ENCODE results near the gene TNFRSF9. TPM values are rescaled to one million over a fixed set of nuclear protein-coding genes. Genes with fewer than 3 reads are reported as not detected.
A peak's percentile ranks its signal among the peaks of the same experiment; 100 is the strongest.

Gene TNFRSF9
- total and polyA plus RNA-seq, 9 of the 15 experiments (the other 6 are each of a cell fraction or from before 2014, with no cell fraction given), result 0.04 to 0.29 (median 0.08) TPM; not detected in 1

DNA sequence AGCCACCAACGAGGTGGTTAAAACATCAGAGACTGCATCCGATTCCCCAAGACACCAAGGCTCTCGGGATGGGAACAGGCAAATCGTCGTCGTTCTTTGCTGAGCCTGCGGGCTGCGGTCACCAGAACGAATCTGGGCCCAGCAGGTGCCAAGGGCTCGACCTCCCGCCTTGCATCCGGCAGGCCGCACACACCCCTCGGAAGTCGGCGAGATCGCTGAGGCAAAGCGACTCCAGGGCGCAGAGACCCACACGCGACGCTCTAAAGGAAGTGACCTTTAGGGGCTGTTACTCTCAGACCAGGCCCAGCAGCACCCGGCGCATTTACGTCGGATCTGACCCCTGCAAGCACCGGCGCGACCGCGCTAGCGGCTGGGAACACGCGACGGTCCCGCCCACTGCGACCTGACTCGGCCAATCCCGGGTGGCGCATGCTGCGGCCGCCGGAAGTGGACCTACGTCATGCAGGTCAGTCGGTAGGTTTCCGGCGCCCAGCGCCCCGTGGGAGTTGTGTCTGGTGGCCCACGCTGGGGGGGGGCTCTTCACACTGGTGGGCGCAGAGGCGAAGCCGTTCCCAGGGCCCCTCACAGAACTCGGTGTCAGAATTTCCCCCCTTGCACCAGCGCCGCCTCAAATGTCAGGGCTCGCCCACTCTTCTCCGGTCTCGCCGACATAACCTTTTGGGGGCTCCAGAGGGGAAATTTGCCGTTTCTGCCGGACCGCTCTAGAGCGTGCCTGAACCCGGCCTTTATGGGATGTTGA, 13.4 kb upstream of the TNFRSF9 start (continued):
- TF ChIP-seq, protein P1, sequence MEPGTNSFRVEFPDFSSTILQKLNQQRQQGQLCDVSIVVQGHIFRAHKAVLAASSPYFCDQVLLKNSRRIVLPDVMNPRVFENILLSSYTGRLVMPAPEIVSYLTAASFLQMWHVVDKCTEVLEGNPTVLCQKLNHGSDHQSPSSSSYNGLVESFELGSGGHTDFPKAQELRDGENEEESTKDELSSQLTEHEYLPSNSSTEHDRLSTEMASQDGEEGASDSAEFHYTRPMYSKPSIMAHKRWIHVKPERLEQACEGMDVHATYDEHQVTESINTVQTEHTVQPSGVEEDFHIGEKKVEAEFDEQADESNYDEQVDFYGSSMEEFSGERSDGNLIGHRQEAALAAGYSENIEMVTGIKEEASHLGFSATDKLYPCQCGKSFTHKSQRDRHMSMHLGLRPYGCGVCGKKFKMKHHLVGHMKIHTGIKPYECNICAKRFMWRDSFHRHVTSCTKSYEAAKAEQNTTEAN (CRISPR knock-in tag; IDR thresholded peaks at IDR 0.05), result no peak
- TF ChIP-seq HIVEP1 (CRISPR knock-in tag; IDR thresholded peaks at IDR 0.05), result peak; percentile 21; the same call in 1 of the 2 replicates
- TF ChIP-seq ERF (CRISPR knock-in tag; IDR thresholded peaks at IDR 0.05), result peak; percentile 33; the same call in 1 of the 2 replicates
- peak; percentile 86 for TF ChIP-seq HMGN3 (IDR thresholded peaks at IDR 0.05; ENCODE audit: borderline replicate concordance, extremely low read depth, insufficient read length, low read depth, low read length)
- peak; percentile 42 to 64; a peak in 1 of 4 replicates for TF ChIP-seq TEAD1 (CRISPR knock-in tag; IDR thresholded peaks at IDR 0.05)
- TF ChIP-seq ARHGAP35 (IDR thresholded peaks at IDR 0.05; ENCODE audit: partially characterized antibody), result no peak
- TF ChIP-seq CAMTA2 (CRISPR knock-in tag; conservative IDR thresholded peaks at IDR 0.05), result no peak
- TF ChIP-seq, protein P2, sequence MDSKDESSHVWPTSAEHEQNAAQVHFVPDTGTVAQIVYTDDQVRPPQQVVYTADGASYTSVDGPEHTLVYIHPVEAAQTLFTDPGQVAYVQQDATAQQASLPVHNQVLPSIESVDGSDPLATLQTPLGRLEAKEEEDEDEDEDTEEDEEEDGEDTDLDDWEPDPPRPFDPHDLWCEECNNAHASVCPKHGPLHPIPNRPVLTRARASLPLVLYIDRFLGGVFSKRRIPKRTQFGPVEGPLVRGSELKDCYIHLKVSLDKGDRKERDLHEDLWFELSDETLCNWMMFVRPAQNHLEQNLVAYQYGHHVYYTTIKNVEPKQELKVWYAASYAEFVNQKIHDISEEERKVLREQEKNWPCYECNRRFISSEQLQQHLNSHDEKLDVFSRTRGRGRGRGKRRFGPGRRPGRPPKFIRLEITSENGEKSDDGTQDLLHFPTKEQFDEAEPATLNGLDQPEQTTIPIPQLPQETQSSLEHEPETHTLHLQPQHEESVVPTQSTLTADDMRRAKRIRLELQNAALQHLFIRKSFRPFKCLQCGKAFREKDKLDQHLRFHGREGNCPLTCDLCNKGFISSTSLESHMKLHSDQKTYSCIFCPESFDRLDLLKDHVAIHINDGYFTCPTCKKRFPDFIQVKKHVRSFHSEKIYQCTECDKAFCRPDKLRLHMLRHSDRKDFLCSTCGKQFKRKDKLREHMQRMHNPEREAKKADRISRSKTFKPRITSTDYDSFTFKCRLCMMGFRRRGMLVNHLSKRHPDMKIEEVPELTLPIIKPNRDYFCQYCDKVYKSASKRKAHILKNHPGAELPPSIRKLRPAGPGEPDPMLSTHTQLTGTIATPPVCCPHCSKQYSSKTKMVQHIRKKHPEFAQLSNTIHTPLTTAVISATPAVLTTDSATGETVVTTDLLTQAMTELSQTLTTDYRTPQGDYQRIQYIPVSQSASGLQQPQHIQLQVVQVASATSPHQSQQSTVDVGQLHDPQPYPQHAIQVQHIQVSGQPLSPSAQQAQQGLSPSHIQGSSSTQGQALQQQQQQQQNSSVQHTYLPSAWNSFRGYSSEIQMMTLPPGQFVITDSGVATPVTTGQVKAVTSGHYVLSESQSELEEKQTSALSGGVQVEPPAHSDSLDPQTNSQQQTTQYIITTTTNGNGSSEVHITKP (IDR thresholded peaks at IDR 0.05; ENCODE audit: partially characterized antibody), result peak; percentile 33
- TF ChIP-seq ELF2 (CRISPR knock-in tag; IDR thresholded peaks at IDR 0.05), result peak; percentile 62; the same call in 1 of the 2 replicates
- no peak for TF ChIP-seq EZH2 (IDR thresholded peaks at IDR 0.05; ENCODE audit: borderline replicate concordance, low read depth, low read length)
- peak; percentile 84; the same call in 1 of the 2 replicates for TF ChIP-seq RNF2 (IDR thresholded peaks at IDR 0.05)
- TF ChIP-seq CBX3 (IDR thresholded peaks at IDR 0.05; ENCODE audit: borderline replicate concordance in 1 of 2, low read length in 2 of 2), result peak; percentile 34 to 85
- TF ChIP-seq, protein P3, sequence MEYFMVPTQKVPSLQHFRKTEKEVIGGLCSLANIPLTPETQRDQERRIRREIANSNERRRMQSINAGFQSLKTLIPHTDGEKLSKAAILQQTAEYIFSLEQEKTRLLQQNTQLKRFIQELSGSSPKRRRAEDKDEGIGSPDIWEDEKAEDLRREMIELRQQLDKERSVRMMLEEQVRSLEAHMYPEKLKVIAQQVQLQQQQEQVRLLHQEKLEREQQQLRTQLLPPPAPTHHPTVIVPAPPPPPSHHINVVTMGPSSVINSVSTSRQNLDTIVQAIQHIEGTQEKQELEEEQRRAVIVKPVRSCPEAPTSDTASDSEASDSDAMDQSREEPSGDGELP (CRISPR knock-in tag; IDR thresholded peaks at IDR 0.05; ENCODE audit: borderline replicate concordance), result peak; percentile 91
- TF ChIP-seq ZNF583 (CRISPR knock-in tag; IDR thresholded peaks at IDR 0.05), result 0 out of 2 replicates have a peak, but pooled peaks have one; percentile 5
- peak; percentile 46; the same call in 1 of the 2 replicates for TF ChIP-seq ZNF431 (CRISPR knock-in tag; IDR thresholded peaks at IDR 0.05)
- TF ChIP-seq BRD4 (IDR thresholded peaks at IDR 0.05), result no peak
- TF ChIP-seq CXXC5 (CRISPR knock-in tag; IDR thresholded peaks at IDR 0.05), result peak; percentile 91
- TF ChIP-seq ZNF311 (CRISPR knock-in tag; IDR thresholded peaks at IDR 0.05), result no peak
- peak; percentile 94 for TF ChIP-seq ATF7 (IDR thresholded peaks at IDR 0.05)
- no peak for TF ChIP-seq KLF16 (IDR thresholded peaks at IDR 0.05)
- TF ChIP-seq, protein P4, sequence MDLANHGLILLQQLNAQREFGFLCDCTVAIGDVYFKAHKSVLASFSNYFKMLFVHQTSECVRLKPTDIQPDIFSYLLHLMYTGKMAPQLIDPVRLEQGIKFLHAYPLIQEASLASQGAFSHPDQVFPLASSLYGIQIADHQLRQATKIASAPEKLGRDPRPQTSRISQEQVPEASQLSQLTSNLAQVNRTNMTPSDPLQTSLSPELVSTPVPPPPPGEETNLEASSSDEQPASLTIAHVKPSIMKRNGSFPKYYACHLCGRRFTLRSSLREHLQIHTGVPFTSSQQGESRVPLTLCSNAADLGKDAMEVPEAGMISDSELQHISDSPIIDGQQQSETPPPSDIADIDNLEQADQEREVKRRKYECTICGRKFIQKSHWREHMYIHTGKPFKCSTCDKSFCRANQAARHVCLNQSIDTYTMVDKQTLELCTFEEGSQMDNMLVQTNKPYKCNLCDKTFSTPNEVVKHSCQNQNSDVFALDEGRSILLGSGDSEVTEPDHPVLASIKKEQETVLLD (IDR thresholded peaks at IDR 0.05), result peak; percentile 84
- TF ChIP-seq KAT7 (CRISPR knock-in tag; IDR thresholded peaks at IDR 0.05; ENCODE audit: borderline replicate concordance), result no peak

Data from K562 (cell line).